HG03108 (cell line): Measurements from ENCODE around the gene TMEM186.
"Not testable (repeated sequence)": the region's sequence is repeated elsewhere in the genome, so short reads cannot be mapped to it uniquely, and the experiment has no call there.

Experiments used
- ATAC-seq: cut with Tn5 transposase; IDR thresholded peaks from one replicate; pipeline ENCODE4 v1.9.1; 2021; ENCODE audit warnings: moderate library complexity; ENCODE audit not compliant: unreplicated experiment

The TMEM186 gene

DNA sequence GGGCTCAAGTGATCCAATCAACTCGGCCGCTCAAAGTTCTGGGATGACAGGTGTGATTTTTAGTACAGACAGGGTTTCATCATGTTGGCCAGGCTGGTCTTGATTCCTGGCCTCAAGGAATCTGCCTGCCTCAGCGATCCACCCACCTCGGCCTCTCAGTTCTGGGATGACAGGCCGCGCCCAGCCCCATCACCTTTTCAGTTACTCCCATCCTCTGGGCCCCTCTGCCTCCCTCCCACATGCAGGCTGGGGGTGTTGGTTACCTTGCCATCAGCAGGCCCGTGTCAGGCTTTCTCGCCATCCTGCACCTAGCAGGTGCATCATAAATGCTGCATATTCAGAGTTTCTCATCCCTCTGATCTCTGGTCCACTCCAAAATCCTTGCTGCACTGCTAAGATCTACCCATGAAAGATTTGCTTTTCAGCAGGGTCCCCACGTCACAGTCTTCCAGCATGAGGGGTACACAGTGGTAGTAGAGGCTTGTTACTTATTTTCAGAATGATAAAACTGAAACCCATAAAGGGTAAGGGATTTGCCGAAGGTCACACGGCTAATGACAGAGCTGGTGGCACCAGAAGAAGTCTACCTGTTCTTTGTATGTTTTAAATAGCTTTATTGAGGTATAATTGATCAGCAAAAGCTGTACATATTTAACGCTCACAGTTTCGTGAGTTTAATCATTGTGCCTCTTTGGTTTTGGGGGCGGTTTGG, 16.8 kb upstream of the TMEM186 start:
- no peak for ATAC-seq

DNA sequence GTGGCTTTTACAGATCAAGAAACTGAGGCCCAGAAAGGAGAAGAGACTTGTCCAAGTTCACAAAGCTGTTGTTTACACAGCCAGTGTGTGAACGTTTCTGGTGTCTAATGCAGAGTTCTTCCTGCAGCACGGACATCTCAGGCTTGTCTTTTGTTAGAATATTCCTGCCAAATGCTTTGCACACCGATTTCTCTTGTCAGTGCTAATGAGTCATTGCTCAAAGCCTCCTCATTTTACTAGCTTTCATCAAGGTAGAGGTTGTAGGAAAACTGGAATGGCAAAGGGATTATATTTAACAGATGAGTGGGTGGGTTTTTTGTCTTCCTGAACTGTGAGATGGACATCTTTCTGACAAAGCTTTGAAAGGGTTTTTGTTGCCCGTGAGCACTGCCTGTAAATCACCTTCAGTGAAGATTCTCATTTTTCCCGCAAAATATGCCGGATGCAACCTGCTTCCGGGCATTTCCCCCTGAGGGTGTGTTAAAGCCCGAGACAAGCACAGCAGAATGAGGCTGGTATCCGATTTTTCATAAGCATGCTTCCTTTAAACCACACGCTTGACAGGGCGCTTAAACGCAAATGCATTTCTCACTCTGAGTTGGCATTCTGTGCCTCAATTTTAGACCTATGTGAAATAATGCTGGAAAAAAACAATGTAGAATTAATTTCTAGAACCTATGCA, 14.9 kb upstream of the TMEM186 start:
- ATAC-seq: no peak

- no peak for ATAC-seq
Observed at GRCh38 chr16:8808613-8809353, 11.3 kb upstream of the TMEM186 start.

DNA sequence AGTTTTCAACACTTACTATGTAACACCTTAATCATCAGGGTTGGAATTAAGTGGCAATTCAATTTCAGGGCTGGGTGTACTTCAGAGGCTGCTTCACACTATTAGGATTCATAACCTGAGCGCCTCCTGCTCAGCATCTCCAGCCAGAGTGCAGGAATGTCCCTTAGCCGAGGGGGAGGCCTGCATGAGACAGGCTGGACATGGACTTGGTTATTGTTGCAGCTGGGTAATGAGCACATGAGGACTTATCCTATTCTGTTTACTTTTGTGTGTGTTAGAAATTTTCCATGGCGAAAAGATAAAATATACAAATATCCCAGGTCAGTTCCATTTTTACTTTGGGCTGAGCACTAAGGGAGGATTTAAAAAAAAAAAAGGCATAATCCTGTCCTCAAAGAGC, 10.6 kb upstream of the TMEM186 start:
- ATAC-seq: no peak

GRCh38 chr16:8807189-8807588, 9.8 kb upstream of the TMEM186 start:
- ATAC-seq: no peak

DNA sequence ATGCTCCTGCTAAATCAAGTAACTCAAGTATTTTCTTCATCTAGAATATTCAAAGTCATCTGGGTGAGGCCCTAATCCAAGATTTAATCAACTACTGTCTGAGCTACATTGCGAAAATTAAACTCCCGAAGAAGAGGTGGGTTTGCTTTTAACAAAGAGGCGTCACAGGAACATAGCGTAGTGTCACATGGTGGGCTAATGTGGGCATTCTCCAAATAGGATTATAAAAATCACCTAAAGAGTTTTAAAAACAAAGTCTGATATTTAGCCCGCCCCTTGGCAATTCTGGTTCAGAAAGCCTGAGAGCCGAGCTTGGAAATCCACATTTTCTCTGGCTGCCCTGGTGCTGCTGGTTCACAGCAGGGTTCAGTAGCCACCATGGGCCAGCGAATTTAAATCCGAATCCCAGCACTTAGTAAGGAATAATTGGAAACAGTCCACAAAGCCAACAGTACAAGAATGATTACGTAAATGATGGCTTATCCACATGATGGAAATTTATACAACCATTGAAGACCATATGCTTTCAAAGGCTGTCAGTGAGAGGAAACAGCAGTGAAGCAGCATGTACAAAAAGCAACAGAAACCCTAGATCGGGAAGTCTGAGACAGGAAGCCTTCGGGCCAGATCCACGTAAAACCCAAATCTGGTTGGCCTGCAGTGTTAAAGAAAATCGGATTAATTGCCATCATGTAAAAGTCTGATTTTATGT, 9.0 kb upstream of the TMEM186 start:
- ATAC-seq: no peak

DNA sequence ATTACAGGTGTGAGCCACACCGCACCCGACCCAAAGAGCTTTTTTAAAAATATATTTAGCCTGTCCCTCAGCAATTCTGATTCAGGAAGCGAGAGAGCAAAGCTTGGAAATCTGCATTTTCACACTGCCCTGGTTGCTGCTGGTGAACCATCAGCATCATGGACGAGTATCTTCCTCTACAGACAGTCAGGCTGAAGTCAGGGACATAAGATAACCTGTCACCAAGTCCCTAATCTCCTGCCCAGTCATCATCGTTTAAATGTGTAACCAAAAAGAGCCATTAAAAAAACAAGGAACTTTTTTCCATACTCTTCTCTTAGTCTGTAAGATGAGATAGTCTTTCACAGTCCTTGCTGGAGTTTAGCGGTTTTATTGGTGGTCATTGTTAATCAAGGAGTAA, 6.9 kb upstream of the TMEM186 start:
- no peak for ATAC-seq

GRCh38 chr16:8803733-8804132, 6.3 kb upstream of the TMEM186 start:
- ATAC-seq: not testable (repeated sequence)

- ATAC-seq: no peak
Observed at GRCh38 chr16:8801701-8802100, 4.3 kb upstream of the TMEM186 start.

- no peak for ATAC-seq
Observed at GRCh38 chr16:8798535-8799157, 1.2 kb upstream of the TMEM186 start.

GRCh38 chr16:8798174-8798527, 712 bp upstream of the TMEM186 start:
- no peak for ATAC-seq

DNA sequence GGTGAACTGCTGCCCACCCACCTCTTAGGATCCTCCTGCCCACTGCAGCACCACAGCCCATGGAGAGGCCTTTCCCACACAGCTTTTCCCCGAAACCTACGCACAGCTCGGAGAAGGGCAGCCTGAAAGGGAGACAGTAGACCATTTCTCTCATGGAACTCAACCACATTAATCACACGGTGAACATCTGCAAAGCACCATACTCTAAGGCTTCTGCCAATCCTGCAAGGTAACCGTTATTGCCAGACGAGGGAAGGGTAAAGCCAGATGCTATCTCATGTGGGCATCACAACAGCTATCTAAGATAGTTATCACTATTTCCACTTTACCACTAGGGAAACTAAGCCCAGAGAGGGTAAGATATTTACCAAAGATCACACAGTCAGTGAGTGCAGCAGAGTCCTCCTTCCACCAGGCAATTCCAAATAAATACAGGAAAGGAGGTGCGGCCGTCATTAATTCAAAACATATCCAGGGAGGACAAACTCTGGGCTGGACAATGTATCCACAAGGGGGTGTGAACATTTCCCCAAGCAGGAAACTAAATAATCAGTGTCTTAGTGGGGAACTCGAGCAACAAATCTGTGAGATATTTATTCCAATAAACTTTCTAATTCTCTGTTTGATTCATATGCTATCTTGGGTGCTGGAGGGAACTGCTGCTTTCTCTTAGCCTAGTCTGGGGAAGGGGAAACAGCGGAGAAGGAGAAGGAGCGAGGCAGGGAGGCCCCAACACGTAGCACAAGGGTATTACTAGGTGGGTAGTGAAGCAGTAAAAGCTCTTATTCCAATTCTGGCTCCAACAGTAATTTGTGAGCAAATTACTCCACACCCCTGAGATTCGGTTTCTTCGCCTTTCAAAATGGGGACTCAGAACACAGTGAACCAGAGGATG, 723 bp downstream of the TMEM186 start:
- ATAC-seq: no peak

- ATAC-seq: no peak
Observed at GRCh38 chr16:8795818-8796217, 1.6 kb downstream of the TMEM186 start.

- no peak for ATAC-seq
Observed at GRCh38 chr16:8795091-8795490, 2.3 kb downstream of the TMEM186 start.

GRCh38 chr16:8788578-8789172, 8.8 kb downstream of the TMEM186 start:
- ATAC-seq: no peak

DNA sequence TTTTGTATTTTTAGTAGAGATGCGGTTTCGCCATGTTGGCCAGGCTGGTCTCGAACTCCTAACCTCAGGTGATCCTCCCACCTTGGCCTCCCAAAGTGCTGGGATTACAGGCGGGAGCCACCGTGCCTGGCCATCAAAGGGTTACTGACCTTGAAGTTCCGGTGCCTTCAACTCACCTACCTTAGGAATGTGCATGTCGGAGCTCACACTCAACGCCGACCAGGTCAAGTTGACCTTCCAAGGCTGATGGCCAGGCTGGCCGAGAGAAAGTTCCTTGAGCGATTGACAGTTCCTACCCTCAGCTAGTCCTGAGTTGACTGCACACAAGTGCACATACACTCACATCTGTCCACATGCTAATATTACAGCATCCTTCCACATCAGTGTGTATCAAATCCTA, 11.1 kb downstream of the TMEM186 start:
- not testable (repeated sequence) for ATAC-seq

- ATAC-seq: no peak
Observed at GRCh38 chr16:8785408-8785807, 12.0 kb downstream of the TMEM186 start.

- ATAC-seq: no peak
Observed at GRCh38 chr16:8782673-8783072, 14.8 kb downstream of the TMEM186 start.

DNA sequence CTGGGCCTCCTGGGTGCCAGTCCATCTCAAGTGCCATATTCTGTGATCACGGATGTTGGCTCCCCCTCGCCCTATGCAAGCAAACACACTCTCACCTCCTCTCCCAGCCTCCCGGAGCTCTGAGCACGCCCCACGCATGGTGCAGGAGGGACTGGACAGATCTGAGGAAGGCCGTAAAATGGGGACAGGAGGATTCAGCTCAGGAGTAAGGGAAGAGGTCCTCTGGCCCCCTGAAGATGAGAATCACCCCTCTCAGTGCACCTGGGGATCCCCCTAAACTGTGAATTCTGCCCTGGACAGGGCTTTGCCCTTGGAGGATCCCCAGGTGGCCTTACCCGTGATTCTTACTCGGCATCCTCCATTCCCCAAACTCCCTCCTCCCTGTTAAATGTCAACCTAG, 15.6 kb downstream of the TMEM186 start:
- ATAC-seq: no peak

DNA sequence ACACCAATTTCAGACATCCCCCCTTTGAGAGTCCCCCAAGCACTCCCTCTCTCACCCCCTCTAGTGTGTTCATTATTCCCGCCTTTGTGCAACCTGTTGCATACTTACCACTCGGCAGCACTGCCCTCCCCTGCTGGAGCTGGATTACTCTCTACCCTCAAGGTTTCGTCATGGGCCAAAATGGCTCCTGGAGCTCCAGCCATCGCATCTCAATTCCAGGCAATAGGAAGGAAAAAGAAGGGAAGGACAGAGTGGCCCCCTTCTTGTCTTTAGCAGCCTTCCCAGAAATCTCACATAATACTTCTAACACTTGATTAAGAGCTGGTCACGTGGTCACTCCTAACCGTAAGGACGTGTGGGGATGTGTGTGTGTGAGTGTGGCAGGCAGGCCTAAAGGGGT, 20.2 kb downstream of the TMEM186 start:
- no peak for ATAC-seq
